Sigmoid colon (tissue), 4 donors: ENCODE measurements around the gene NFE2L3.

Source experiments
- CTCF ChIP-seq, 4 experiments: fragments of 450-650 bp in 3 of 4; fragments of 200-600 bp in 1 of 4; IDR thresholded peaks; one replicate each; pipeline ENCODE4 v1.5.1; 2016 to 2019; ENCODE audit warnings: antibody characterized with exemption in 4 of 4, mild to moderate bottlenecking in 3 of 4, moderate library complexity in 2 of 4
- EP300 ChIP-seq, 4 donors: sonication (generic); formaldehyde crosslinking; IDR thresholded peaks; one replicate each; pipeline ENCODE4 v1.6.1; 2017; ENCODE audit warnings: antibody characterized with exemption in 4 of 4

- TF ChIP-seq CTCF (IDR thresholded peaks at IDR 0.05): no peak
- TF ChIP-seq EP300 (IDR thresholded peaks at IDR 0.05): no peak
These were observed 14.1 kb downstream of the NFE2L3 start for GRCh38 chr7:26165950-26166683.
